HG03460 (cell line): ENCODE results near the gene ICAM2.
"Not testable (repeated sequence)": the region's sequence is repeated elsewhere in the genome, so short reads cannot be mapped to it uniquely, and the experiment has no call there.

Experiments
- ATAC-seq: cut with Tn5 transposase; IDR thresholded peaks from one replicate; pipeline ENCODE4 v1.9.1; 2021; ENCODE audit not compliant: unreplicated experiment

ICAM2 gene

GRCh38 chr17:63998050-63998720, 22.2 kb downstream of the ICAM2 start, which contains the start of gene PRR29:
TSS of gene PRR29 (plus strand) at chr17:63998351. CDS start at chr17:63998365, 14 bp downstream.
- ATAC-seq = no peak

GRCh38 chr17:63997341-63998048, 22.9 kb downstream of the ICAM2 start:
- ATAC-seq = no peak

DNA sequence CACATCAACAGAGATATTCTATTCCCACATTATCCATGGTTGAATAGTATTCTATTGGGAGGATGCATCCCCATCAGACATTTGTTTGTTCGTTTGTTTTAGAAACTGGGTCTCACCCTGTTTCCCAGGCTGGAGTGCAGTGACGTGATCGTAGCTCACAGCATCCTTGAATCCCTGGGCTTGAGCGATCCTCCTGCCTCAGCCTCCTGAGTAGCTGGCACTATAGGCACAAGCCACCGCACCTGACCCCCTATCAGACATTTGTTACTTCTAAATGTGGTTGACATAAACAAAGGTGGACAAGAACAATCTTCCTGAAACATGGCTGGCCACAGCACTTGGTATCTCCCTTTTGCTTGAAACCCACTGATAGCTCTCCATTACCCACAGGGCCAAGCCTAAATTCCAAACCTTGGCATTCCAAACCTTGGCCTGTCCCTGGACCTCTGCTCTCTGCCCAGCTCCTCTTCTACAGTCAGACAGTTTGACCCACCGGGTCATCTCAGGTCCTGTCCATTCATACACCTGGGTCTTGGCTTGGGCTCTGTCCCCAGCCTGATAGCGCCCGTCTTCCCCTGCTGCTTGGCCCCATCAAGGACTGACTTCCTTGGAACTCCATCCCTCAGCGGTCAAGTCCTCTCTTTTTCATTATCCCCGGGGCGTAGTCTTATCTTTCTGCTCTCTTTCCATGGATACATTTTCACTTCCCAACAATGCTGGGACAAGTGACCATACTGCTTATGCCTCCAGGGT, 23.8 kb downstream of the ICAM2 start:
- ATAC-seq = no peak

DNA sequence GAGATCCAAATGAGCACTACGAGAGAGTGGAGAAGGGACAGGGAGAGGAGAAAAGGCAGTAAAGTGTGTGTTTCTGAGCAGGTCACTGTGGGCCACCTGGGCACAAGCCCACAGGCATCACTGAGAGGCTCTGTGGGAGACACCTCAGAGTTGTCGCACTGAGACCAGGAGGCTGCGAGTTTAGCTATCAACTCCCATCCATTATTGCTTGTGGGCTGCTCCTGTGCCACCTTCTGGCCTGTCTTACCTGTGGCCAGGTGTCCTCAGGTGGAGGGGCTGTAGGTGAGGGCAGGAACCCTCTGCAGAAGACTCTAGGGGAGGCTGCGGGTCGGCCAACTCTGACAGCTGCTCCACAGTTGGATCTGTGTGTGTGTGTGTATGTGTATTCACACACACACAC, 24.8 kb downstream of the ICAM2 start:
- no peak for ATAC-seq

GRCh38 chr17:63993368-63993985, 27.0 kb downstream of the ICAM2 start:
- no peak for ATAC-seq

GRCh38 chr17:63991611-63992010, 28.8 kb downstream of the ICAM2 start:
- ATAC-seq = no peak

- no peak for ATAC-seq
Measured at GRCh38 chr17:63989622-63990345, 30.6 kb downstream of the ICAM2 start.

DNA sequence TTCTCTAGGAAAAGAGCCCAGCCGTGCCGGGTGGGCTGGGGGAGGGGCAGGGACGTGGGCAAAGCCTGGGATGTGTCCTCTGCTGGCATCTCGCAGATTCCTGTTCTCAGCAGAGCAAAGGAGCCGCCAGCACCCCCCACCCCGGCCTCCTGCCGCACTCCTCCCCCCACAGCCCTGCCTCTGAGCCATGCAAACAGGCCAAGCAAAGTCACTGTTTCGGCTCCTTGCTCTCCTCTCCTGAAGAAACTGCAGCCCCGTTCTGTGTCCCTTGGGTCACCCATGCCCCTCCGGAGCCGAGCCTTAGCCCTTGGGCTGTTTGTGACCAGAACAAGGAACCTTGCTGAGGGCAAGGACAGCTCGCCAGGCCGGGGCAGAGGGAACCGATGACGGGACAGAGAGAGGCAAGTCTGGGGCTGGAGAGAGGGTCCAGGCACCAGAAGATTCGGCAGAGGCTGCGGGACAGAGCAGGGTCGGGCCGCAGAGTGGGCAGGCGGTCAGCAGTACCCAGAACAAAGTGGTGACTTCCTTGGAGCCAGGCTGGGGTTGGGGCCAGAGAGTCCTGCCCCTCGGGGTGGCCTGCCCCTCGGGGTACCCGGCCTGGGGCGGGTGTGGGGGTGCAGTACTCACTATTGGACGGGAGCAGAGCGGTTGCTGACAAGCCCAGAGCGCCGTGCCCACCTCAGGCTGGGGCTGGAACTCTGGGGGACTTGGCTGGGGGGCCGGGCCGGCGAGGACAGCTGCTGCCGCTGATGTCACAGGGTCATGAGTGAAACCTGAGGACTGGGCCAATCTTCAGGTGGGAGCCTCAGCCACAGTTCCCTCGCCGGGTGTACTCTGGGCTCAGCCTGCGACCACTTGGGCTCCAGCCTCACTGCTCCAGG, 31.5 kb downstream of the ICAM2 start:
- ATAC-seq = no peak

- no peak for ATAC-seq
Measured at GRCh38 chr17:63988127-63988478, 32.3 kb downstream of the ICAM2 start.

DNA sequence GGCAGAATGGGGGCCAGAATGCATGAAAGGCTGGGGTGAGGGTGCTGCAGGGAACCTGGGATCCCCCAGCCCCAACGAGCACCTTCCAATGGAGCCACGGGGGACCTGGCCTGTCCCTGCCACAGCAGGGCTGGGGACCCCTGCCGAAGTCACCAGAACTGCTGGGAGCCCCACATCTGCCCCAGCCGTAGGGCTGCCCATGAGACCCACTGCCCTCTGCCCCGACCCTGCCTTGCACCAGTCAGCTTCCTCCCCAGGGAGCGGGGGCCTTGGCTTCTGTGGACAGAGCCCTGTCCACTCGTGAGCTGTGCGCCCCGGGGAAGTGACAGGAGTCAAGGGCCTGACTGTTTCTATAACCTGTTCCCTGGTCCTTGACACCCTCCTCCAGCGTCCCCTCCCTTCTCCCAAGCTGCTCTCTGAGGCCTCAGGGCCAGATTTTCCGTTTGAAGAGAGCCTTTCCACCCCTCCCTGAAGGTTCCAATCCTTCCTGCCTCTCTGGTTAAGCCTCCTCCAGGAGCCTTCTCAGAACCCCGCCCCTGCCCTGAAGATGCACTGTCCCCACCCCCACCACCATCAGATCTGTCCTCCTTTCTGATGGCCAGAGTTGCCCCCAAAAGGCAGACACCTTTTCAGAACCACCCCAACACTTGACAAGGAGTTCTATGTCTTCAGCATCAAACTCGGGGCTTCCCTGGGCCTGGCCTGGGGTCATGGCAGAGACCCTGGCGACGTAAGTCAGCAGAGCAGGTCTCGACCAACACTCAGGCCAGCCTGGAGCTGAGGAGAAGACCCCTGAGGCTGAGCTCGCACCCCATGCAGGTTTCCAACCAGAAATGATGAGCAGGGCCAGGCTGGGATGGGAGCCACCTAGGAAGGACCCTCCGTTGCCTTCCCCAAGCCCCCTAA, 33.0 kb downstream of the ICAM2 start:
- ATAC-seq = no peak

DNA sequence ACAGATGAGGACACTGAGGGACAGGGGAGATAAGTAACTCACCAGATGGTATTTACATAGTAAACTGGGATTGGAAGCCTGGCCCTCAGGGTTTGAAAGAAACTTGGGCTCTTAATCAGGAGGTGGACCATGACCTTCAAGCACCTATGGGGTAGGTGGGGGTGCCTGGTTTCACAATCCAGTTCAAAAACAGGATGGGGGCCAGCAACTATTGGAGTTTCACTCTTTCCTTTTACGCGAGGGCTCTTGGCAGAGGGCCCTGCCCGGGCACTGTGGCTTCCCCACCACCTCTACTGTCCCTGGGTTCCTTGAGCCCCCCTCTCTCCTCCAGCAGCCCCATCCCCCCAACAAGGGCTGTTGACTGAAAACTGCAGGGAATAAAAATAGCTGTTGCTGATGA, 33.6 kb downstream of the ICAM2 start:
- no peak for ATAC-seq

DNA sequence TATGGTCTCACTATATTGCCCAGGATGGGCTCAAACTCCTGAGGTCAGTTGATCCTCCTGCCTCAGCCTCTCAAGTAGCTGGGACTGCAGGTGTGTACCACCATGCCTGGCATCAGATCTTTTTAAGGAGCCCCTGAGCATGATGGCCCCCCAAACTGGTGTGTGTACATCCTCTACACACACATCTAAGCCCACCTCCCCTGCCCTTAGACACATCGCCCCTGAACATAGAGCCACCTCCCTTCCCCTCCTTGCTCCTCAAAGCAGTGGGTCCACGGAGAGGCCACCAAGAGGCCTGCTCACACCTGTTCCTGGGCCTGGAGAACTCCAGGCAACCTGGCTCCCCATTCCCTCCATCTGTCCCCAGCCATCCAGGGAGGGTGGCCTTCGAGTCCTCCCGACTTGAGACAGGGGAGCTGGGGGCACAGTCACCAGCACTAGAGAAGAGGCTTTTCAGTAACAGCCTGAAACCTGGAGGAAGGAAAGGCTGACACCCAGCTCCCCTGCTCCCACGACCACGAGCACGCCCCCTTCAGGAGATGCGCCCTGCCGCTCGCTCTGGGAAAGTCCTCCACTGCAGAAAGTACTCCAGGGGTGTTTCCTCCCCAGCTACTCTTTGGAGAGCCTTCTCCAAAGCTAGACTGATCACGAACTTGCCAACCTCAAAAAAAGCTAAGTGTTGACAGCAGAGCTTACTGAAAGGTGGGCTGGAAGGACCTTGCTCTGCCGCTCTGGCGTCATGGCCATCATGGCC, 34.9 kb downstream of the ICAM2 start:
- no peak for ATAC-seq

- no peak for ATAC-seq
Measured at GRCh38 chr17:63984651-63985386, 35.6 kb downstream of the ICAM2 start.

DNA sequence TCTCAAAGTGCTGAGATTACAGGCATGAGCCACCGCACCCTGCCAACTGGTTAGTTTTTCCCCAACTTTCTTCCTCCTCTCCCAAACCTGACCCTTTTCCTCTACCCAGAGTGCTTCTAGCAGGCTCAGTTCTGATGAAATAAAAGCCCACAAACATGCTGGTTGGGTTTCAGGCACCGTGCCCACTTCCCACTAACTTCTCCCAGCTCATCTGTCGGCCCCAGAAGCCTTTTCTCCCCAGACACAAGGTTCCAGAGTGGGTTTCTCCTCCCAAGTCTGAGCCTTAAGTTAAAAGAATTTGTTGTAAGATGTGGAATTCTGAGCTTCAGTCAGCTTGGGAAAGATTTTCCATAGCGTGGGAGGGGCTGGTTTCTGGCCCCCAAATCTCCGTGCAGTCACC, 36.2 kb downstream of the ICAM2 start:
- ATAC-seq = no peak

DNA sequence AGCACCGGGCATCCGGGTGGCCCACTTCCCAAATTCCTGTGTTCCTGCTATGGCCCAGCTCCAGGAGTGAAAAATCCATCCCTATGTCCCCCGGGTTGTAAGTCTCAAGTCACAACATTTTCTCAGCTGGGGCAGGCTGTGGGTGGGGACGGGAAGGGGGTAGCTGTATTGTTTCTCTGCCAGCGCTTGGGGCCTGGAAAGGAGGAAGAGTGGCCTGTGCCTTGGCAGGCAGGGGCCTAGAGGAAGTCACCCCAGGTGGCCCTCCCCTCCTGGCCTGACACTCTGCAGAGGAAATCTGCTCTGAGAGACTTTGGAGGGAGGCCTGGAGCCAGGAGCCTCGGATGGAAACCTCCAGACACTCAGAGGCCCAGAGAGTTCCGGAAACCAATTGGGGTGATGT, 37.1 kb downstream of the ICAM2 start:
- no peak for ATAC-seq

GRCh38 chr17:63982641-63983040, 37.8 kb downstream of the ICAM2 start:
- ATAC-seq = not testable (repeated sequence)
